Activated T-cell treated with anti-CD3 and anti-CD28 coated beads, Interleukin-2, amount 50 U/mL, for 4 hours (primary cell): ENCODE measurements around the gene ALDH1A3. TPM values are rescaled to one million over a fixed set of nuclear protein-coding genes. Genes with fewer than 3 reads are reported as not detected.
A peak's percentile ranks its signal among the peaks of the same experiment; 100 is the strongest.

Experiments
- ATAC-seq, 2 donors: fragments of 200-7000 bp; cut with Tn5 transposase; one replicate each; pipeline ENCODE4 v1.10.0; 2021
- DNase-seq: peaks from one replicate; pipeline ENCODE4 v3.0.0-alpha.2; 2020
- H3K27me3 Mint-ChIP-seq: one replicate; pipeline ENCODE4 v1.8.0; 2021; ENCODE audit warnings: low read depth, mixed read lengths
- H3K36me3 Mint-ChIP-seq: one replicate; pipeline ENCODE4 v1.8.0; 2022; ENCODE audit warnings: mixed read lengths; ENCODE audit not compliant: insufficient read depth
- H3K4me1 Mint-ChIP-seq: one replicate; pipeline ENCODE4 v1.8.0; 2021; ENCODE audit warnings: low read depth, mixed read lengths
- H3K4me3 Mint-ChIP-seq: one replicate; pipeline ENCODE4 v1.8.0; 2021; ENCODE audit warnings: mild to moderate bottlenecking, moderate library complexity, mixed read lengths
- H3K9me3 Mint-ChIP-seq: one replicate; pipeline ENCODE4 v1.8.0; 2021; ENCODE audit warnings: mixed read lengths
- total RNA-seq, 3 donors: library from RNA; stranded (reverse); gene quantifications; one replicate each; pipeline ENCODE4 v1.2.1, GENCODE V29; 2021

Gene ALDH1A3
- total RNA-seq, 3 donors from 2014 or later, result 0.24 to 0.47 (median 0.40) TPM

DNA sequence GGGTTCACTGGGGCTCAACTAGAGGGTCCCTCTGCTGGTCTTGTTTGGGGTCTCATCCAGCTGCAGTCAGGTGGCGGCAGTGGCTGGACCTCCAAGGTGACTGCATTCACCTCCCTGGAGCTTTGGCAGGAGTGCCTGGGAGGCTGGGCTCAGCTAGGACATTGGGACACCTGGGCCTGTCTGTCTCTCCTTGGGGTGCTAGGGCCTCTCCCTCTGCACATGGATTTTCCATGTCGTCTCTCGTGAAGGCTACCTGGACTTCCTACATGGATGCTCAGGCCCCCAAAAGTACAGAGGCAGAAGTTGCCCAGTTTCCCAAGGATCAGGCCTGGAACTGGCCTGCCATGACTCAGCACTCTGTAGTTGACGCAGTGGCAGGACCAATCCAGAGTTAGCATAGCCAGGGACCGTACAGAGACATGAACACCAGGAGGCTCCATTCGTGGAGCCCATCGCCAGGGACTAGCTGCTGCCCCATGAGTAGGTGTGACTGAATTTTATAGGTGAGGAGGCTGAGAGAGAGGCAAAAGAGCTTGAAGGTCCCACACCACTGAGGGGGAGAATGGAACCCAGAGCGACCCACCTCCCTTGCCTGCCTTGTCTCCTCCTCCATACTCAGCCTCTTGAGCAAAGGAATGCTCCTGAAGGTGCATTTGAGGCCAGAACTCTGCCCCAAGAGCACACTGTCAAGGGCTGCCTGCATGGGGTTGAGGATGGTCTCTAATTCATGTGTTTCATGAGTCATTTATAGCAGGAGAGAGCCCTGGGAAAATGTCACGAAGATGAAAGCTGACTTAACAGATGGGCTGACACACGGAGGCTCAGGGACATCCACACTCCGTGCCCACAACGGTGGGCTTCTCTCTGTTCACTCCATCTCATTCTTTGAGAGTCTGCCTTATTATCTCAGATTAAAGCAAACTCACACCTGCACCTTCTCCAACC is 13.0 kb upstream of the ALDH1A3 start:
- Mint-ChIP-seq H3K4me1 (no peaks in the 10 kb centered on the region), H3K4me3 (no peak overlapping the region)
- ATAC-seq, result no peak

DNA sequence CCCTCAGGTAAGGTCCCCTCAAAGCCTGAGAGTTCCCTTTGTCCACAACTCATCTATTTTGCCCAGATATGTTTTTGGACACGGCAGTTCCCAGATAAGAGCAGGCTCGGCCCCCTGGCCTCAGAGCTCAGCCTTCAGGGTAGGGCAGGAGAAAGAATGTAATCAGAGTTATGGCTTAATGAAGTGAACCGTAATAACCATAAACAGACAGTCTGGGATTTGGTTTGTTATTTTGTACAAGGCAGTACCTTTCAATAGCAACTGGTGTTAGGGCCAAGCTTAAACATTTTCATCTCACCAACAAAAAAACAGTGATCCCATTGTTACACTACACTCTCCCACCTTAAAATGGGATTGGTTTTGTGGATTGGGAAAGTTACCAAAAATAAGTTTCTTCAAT is 12.2 kb upstream of the ALDH1A3 start:
- DNase-seq (no peak), ATAC-seq (no peak)
- H3K4me1 Mint-ChIP-seq, result no peaks in the 10 kb centered on the region
- no peak overlapping the region for H3K4me3 Mint-ChIP-seq
- H3K36me3 Mint-ChIP-seq, result no peaks in the 10 kb centered on the region
- H3K9me3 Mint-ChIP-seq, result no peaks in the 10 kb centered on the region
- peaks cover 7% of the 10 kb centered on the region for H3K27me3 Mint-ChIP-seq

More for the DNA sequence above, 13.0 kb upstream of the ALDH1A3 start:
- no peaks in the 10 kb centered on the region for H3K36me3 Mint-ChIP-seq
- H3K9me3 Mint-ChIP-seq, result no peaks in the 10 kb centered on the region
- H3K27me3 Mint-ChIP-seq, result peaks cover 7% of the 10 kb centered on the region
- no peak for DNase-seq

DNA sequence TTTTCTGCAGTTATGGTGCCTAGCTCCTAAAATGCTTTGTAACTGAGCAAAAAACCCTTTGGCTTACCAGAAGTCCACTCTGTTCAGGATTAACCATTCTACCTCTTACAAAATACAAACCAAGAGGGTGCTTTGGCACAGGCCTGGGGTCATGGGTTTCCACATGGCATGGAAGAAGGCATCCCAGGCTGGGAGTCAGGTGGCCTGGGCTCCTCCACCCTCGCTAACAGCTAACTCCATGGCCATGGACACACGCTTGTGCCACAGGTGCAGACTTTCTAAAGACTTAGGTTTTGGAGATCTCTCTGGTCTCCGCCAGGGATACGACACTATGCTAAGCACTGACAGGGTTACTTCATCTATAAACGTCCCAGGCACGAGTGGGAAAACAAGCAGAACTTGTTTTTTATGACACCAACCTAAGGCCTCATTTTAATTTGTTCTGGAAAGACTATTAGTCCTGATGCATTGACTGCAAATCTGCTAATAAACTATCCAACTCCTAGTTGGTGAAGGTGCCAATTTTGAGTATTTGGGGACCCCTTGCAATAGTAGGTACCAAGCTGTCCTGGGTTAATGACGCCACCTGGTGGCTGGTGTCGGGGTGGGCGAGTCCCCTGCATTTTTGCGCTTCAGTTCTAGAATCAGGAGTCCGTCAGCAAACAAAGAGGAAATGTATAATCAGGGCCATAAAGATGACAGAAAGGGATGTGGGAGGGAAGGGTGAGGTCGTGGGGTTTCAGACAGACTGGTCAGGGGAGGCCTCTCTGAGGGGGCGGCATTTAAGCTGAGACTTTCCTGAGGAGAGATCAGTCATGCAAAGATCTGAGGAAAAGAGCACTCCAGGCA is 10.3 kb upstream of the ALDH1A3 start:
- Mint-ChIP-seq H3K4me3 (no peak overlapping the region), H3K9me3 (no peaks in the 10 kb centered on the region), H3K4me1 (no peaks in the 10 kb centered on the region), H3K36me3 (no peaks in the 10 kb centered on the region), H3K27me3 (peaks cover 4% of the 10 kb centered on the region)
- ATAC-seq, result no peak
- DNase-seq, result no peak

DNA sequence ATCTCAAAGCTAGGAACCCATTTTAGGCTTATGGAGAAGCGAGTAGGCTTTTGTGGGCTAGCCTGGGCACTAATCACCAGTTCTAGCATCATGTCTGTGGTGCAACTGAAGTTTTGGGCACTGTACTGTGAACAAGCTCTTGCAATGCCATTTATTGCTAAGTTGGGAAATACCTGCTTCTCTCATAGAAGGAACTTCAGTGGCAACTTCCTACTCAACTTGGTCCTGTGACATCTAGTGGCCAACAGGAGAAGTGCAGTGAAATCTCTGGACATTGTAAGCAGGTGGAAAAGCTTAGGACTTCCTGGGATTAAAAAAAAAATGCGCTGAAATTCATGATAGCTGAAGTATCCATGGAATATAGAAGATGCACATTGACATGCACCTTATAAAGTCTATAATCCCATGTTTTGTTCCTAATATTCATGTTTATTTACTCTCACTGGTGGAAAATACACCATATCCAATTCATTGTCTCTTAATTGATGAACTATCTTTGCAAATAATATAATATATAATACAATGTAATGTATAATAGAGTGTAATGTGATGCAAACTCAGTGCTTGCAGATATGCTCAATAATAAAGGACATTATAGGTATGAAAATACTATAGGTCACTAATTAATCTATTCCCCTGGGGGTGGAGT is 6.5 kb upstream of the ALDH1A3 start:
- Mint-ChIP-seq H3K4me3 (no peak overlapping the region), H3K27me3 (peaks cover 29% of the 10 kb centered on the region), H3K4me1 (no peaks in the 10 kb centered on the region), H3K9me3 (no peaks in the 10 kb centered on the region), H3K36me3 (no peaks in the 10 kb centered on the region)
- DNase-seq (peak; percentile 31), ATAC-seq (peak; percentile 40 to 48)

- H3K9me3 Mint-ChIP-seq, result no peaks in the 10 kb centered on the region
- DNase-seq (no peak), ATAC-seq (no peak)
- H3K27me3 Mint-ChIP-seq, result peaks cover 37% of the 10 kb centered on the region
- peaks cover 7% of the 10 kb centered on the region for H3K4me1 Mint-ChIP-seq
- no peaks in the 10 kb centered on the region for H3K36me3 Mint-ChIP-seq
- no peak overlapping the region for H3K4me3 Mint-ChIP-seq
These were observed 4.1 kb upstream of the ALDH1A3 start for GRCh38 chr15:100875495-100875894.

GRCh38 chr15:100875976-100876375 is 3.7 kb upstream of the ALDH1A3 start:
- Mint-ChIP-seq H3K36me3 (no peaks in the 10 kb centered on the region), H3K9me3 (no peaks in the 10 kb centered on the region), H3K27me3 (peaks cover 40% of the 10 kb centered on the region), H3K4me1 (peaks cover 9% of the 10 kb centered on the region), H3K4me3 (no peak overlapping the region)
- DNase-seq (no peak), ATAC-seq (no peak)

DNA sequence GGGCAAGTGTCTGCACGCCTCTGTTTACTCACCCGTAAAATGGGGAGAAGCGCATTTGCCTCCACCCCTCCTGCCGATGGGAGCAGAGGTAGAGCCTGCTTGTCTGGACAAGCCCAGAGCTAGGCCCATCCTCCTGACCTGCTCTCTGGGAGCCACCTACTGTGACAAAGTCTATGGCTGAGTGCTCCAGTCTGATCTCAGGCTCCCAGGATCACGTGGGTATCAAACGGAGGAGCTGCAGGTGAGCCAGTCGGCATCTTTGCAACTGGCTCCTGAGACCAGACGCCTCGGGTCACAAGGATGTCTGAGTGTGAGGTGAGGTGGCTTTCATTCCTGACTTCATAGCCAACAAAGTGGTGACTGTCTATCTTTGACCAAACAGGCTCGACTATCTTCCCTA is 2.1 kb upstream of the ALDH1A3 start:
- H3K27me3 Mint-ChIP-seq, result peaks cover 55% of the 10 kb centered on the region
- no peak overlapping the region for H3K4me3 Mint-ChIP-seq
- ATAC-seq (no peak), DNase-seq (no peak)
- peaks cover 9% of the 10 kb centered on the region for H3K4me1 Mint-ChIP-seq
- H3K36me3 Mint-ChIP-seq, result no peaks in the 10 kb centered on the region
- no peaks in the 10 kb centered on the region for H3K9me3 Mint-ChIP-seq

GRCh38 chr15:100878130-100878529 is 1.5 kb upstream of the ALDH1A3 start:
- Mint-ChIP-seq H3K36me3 (no peaks in the 10 kb centered on the region), H3K27me3 (peaks cover 61% of the 10 kb centered on the region), H3K4me1 (peaks cover 9% of the 10 kb centered on the region), H3K4me3 (peak overlapping the region; percentile 49), H3K9me3 (no peaks in the 10 kb centered on the region)
- DNase-seq (no peak), ATAC-seq (no peak)

- Mint-ChIP-seq H3K36me3 (no peaks in the 10 kb centered on the region), H3K27me3 (peaks cover 66% of the 10 kb centered on the region), H3K9me3 (no peaks in the 10 kb centered on the region), H3K4me3 (peak overlapping the region; percentile 49), H3K4me1 (peaks cover 9% of the 10 kb centered on the region)
- ATAC-seq (no peak), DNase-seq (no peak)
These were observed 983 bp upstream of the ALDH1A3 start for GRCh38 chr15:100878648-100879047.

DNA sequence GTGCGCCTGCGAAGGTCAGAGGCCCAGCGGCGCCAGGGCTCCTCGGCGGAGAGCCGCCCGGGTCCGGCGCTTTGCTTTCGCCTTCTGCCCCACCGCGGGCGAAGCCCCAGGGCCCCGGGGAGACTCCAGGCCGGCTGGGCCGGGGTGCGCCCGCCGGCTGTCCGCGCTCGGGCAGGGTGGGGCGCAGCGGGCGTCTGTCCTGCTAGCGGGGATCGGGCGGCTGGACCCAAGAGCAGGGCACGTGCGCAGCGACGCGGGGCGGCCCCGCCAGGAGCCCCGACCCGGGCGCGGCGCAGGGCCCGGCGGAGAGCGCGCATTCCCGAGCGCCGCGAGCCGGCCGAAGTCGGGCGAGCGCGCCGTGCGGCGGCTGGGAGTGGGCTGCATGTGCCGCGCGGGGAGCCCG is 569 bp upstream of the ALDH1A3 start:
- Mint-ChIP-seq H3K9me3 (no peaks in the 10 kb centered on the region), H3K27me3 (peaks cover 70% of the 10 kb centered on the region)
- peak; percentile 27 to 48 for ATAC-seq

DNA sequence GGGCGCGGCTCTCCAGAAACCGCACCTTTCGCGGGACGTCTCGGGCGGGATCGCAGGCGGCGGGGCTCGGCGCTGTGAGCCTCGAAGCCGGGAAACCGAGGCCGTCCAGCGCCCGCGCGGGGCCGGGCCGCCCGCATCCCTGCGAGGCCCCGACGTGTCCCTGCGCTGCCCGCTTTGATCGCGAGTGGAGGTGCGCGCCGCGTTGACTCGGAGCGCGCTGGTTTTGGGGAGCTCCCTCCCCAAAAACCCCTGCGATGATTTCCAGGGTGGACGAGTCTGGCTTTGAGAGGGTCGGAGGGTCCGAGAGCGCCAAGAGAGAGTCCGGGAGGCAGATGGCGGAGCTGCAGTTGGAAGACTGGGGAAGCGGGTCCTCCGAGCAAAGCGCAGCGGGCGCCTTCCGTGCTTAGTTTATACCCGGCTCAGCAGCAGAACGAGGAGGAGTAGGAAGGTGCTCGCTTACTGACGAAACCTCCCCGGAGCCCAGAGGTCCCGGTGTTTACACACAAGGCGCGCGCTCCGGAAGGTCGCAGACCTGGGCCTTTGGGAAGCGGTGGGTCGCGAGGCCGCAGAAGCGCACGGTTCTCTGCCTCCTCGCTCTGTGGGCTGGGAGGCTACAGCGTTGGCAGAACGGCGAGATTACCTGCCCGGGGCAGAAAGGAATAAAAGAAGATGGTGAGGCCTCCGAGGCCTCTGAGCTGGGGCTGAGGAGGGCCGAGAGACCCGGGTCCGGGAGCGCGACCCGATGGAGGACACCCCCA is 687 bp downstream of the ALDH1A3 start:
- ATAC-seq, result no peak
- Mint-ChIP-seq H3K4me1 (peaks cover 9% of the 10 kb centered on the region), H3K9me3 (no peaks in the 10 kb centered on the region), H3K36me3 (no peaks in the 10 kb centered on the region), H3K4me3 (peak overlapping the region; percentile 56), H3K27me3 (peaks cover 79% of the 10 kb centered on the region)
- DNase-seq, result no peak

More for the DNA sequence above, 569 bp upstream of the ALDH1A3 start:
- Mint-ChIP-seq H3K36me3 (no peaks in the 10 kb centered on the region), H3K4me1 (peaks cover 9% of the 10 kb centered on the region), H3K4me3 (no peak overlapping the region)
- no peak for DNase-seq

DNA sequence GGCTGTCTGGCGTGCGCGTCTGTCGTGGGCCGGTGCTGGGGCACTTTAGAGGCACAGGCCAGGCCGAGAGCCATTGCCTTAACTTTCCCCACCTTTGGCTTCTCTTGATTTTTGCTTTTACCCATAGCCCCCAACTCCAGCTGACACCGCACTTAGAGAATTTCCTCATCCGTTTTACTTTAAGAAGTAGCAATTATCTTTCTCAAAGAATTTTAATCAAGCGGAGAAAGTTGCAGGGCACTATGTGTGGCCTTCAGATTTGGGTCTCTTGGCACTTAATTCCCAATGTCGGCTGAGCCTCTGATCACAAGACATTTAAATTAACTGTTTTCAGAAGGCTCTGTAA is 1.2 kb downstream of the ALDH1A3 start:
- H3K36me3 Mint-ChIP-seq, result no peaks in the 10 kb centered on the region
- peaks cover 77% of the 10 kb centered on the region for H3K27me3 Mint-ChIP-seq
- peaks cover 9% of the 10 kb centered on the region for H3K4me1 Mint-ChIP-seq
- no peak for ATAC-seq
- DNase-seq, result no peak
- H3K9me3 Mint-ChIP-seq, result no peaks in the 10 kb centered on the region
- H3K4me3 Mint-ChIP-seq, result peak overlapping the region; percentile 56

DNA sequence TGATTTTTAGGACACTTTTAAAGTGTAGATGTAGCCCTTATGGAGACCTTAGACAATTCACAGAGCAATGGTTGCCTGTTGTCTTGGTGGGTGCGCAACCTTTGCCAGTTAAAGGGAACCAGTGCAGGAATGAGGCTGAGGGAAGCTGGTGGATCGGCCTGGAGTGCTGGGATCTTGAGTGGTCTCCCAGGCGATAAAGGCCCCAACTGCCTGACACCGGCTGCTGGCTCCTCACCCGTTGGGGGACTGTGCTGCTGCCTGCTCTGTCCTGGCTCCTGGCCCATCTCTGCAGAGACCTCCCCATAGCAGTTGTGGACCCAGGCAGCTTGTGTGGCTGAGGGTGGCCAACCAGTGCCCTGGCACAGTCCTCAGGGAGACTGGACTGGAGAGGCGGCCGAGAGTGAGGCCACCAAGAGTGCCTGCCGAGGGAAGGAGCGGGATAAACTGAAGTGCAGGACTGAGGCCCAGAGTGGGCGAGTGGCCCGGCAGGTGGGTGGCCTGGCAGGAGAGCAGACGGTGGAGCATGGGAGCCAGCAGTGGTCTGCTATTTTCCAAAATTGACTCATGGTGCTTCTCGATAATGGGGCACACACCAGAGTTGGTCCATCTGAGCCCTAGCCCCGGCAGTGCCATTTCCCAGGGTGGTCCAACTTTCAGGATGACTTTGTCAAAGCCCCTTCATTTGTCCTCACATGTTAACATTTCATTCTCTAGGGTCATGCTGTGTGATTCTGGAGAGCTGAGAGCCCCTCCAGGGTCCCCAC is 2.1 kb downstream of the ALDH1A3 start:
- Mint-ChIP-seq H3K36me3 (no peaks in the 10 kb centered on the region), H3K4me1 (peaks cover 9% of the 10 kb centered on the region), H3K9me3 (no peaks in the 10 kb centered on the region), H3K27me3 (peaks cover 76% of the 10 kb centered on the region), H3K4me3 (no peak overlapping the region)
- ATAC-seq, result no peak
- no peak for DNase-seq
